Ovary (tissue), 9 donors: ENCODE results near the gene PRR5. TPM values are rescaled to one million over a fixed set of nuclear protein-coding genes. Genes with fewer than 3 reads are reported as not detected.

Experiments
- DNase-seq, 5 donors: peaks; one replicate each; pipeline ENCODE4 v3.0.0-alpha.2; 2019 to 2020
- H3K27ac ChIP-seq, 2 donors: fragments of 200-600 bp; one replicate each; pipeline versions ENCODE4 v1.5.1 to v1.8.0; 2019 to 2022
- H3K27me3 ChIP-seq: fragments of 200-600 bp; one replicate; pipeline ENCODE4 v1.8.0; 2022
- H3K36me3 ChIP-seq: fragments of 200-600 bp; sonication (generic); one replicate; pipeline ENCODE4 v1.5.1; 2019
- H3K4me1 ChIP-seq: one replicate; pipeline ENCODE4 v1.8.1; 2013; ENCODE audit warnings: mild to moderate bottlenecking, moderate library complexity; ENCODE audit not compliant: insufficient read depth
- H3K4me3 ChIP-seq: fragments of 200-600 bp; sonication (generic); one replicate; pipeline ENCODE4 v1.5.1; 2017
- H3K9me3 ChIP-seq, 2 donors: fragments of 200-600 bp in 1 of 2; sonication (generic) in 1 of 2; one replicate each; pipeline versions ENCODE4 v1.5.1 to v1.8.1; 2013 to 2019; ENCODE audit warnings: mild to moderate bottlenecking in 1 of 2, moderate library complexity in 1 of 2
- CTCF ChIP-seq, 3 donors: fragments of 450-650 bp in 2 of 3; fragments of 200-600 bp in 1 of 3; IDR thresholded peaks; one replicate each; pipeline versions ENCODE4 v1.5.1 to v1.8.0; 2016 to 2022; ENCODE audit warnings: antibody characterized with exemption in 3 of 3, mild to moderate bottlenecking in 1 of 3
- EP300 ChIP-seq: sonication (generic); formaldehyde crosslinking; IDR thresholded peaks from one replicate; pipeline ENCODE4 v1.6.1; 2017; ENCODE audit warnings: antibody characterized with exemption
- POLR2A ChIP-seq: fragments of 450-650 bp; IDR thresholded peaks from one replicate; pipeline ENCODE4 v1.6.1; 2017; ENCODE audit warnings: antibody characterized with exemption, mild to moderate bottlenecking, moderate library complexity
- WGBS, 3 donors: extraction: QIAGEN DNeasy Blood & Tissue Kit in 1 of 3; methylation state at CpG; one replicate each; pipeline versions ENCODE4 v1.1.5 to v1.1.7; 2013 to 2017; 5-methylcytosine and 5-hydroxymethylcytosine counted together
- intact Hi-C, 4 donors: fragments of 100-400 bp; cut with DNase I; formaldehyde crosslinking; loops; one replicate each; pipeline versions ENCODE4 v1.11.0 to v1.15.1; 2022 to 2023
- polyA plus RNA-seq, 2 donors: library from polyadenylated mRNA; stranded (reverse); fragments of 200-250 nt in 1 of 2; fragments of 350-450 nt in 1 of 2; fragmentation: Illumina TruSeq in 1 of 2; extraction: RNeasy Lipid Tissue Mini Kit (QIAGEN cat#74804) in 1 of 2; gene quantifications; one replicate each; pipeline ENCODE4 v1.2.3, GENCODE V29; 2013 to 2014
- total RNA-seq, 7 donors: library from RNA; depleted of rRNA in 2 of 7; stranded (reverse); fragments of >200 nt in 2 of 7; fragmentation: NEBNext Ultra II Directional in 3 of 7; extraction: Animal tissue kit (Norgen Biotek cat#: 25700) in 3 of 7; gene quantifications; one replicate each; pipeline versions ENCODE4 v1.1.0 to v1.2.4, GENCODE V29; 2016 to 2023
- donor health status: DM: no; HTN: no; CAD: no; lungs with moderate emphysema.
- donor health status: DM: no; HTN: no; CAD: no.
- donor health status: Bipolar disorder and iron deficiency.
- donor health status: DM: yes; HTN: yes; CAD: no.
- donor health status: DM: no; HTN: no; CAD: no.
- donor health status: DM: yes; HTN: yes; CAD: no.

The PRR5 gene
- total and polyA plus RNA-seq, 9 donors, result 4.0 to 21.1 (median 16.8) TPM

- H3K27me3 ChIP-seq, result no peaks in the 10 kb centered on the region
- TF ChIP-seq EP300, result no peak
- no peak for TF ChIP-seq CTCF (IDR thresholded peaks at IDR 0.05)
- TF ChIP-seq POLR2A, result no peak
- intact Hi-C loops, result no loop called here
- peak in 1 of 5 donors; percentile 9 for DNase-seq
- no peaks in the 10 kb centered on the region for H3K36me3 ChIP-seq
- H3K4me3 ChIP-seq, result no peak overlapping the region
- H3K4me1 ChIP-seq, result peaks cover 9% of the 10 kb centered on the region
- peak overlapping the region; percentile 43 to 66 for H3K27ac ChIP-seq
- 69 to 79% (median 77%) methylated on average over 19 of the region's 19 CpGs for WGBS, 3 donors
- H3K9me3 ChIP-seq, result no peaks in the 10 kb centered on the region
These were observed 28.7 kb downstream of the PRR5 start for GRCh38 chr22:44730490-44731356.

GRCh38 chr22:44731357-44731970, 29.5 kb downstream of the PRR5 start:
- intact Hi-C loops, result no loop called here
- peaks cover 9% of the 10 kb centered on the region for H3K4me1 ChIP-seq
- H3K36me3 ChIP-seq, result no peaks in the 10 kb centered on the region
- H3K4me3 ChIP-seq, result no peak overlapping the region
- 81 to 89% (median 84%) methylated on average over 7 of the region's 7 CpGs for WGBS, 3 donors
- no peaks in the 10 kb centered on the region for H3K27me3 ChIP-seq
- H3K27ac ChIP-seq, result no peak overlapping the region
- TF ChIP-seq EP300 (no peak), CTCF (IDR thresholded peaks at IDR 0.05) (no peak), POLR2A (no peak)
- no peak for DNase-seq
- H3K9me3 ChIP-seq, result no peaks in the 10 kb centered on the region

GRCh38 chr22:44732017-44732561, 30.1 kb downstream of the PRR5 start:
- H3K4me1 ChIP-seq, result peaks cover 9% of the 10 kb centered on the region
- intact Hi-C loops, result no loop called here
- WGBS, 3 donors, result 86 to 91% (median 86%) methylated on average over 21 of the region's 21 CpGs
- no peak overlapping the region for H3K27ac ChIP-seq
- no peak overlapping the region for H3K4me3 ChIP-seq
- TF ChIP-seq EP300, result no peak
- TF ChIP-seq CTCF (IDR thresholded peaks at IDR 0.05), result no peak
- TF ChIP-seq POLR2A, result no peak
- H3K27me3 ChIP-seq, result no peaks in the 10 kb centered on the region
- DNase-seq, result no peak
- no peaks in the 10 kb centered on the region for H3K9me3 ChIP-seq
- no peaks in the 10 kb centered on the region for H3K36me3 ChIP-seq

GRCh38 chr22:44732661-44733060, 30.7 kb downstream of the PRR5 start:
- intact Hi-C loops, result no loop called here
- Histone ChIP-seq H3K4me1 (peaks cover 9% of the 10 kb centered on the region), H3K4me3 (no peak overlapping the region), H3K27me3 (no peaks in the 10 kb centered on the region), H3K36me3 (no peaks in the 10 kb centered on the region), H3K27ac (no peak overlapping the region), H3K9me3 (no peaks in the 10 kb centered on the region)
- 87 to 91% (median 89%) methylated on average over 27 of the region's 27 CpGs for WGBS, 3 donors
- TF ChIP-seq CTCF (IDR thresholded peaks at IDR 0.05) (no peak), EP300 (no peak), POLR2A (no peak)
- no peak for DNase-seq
